Measurements from ENCODE around the gene ACTR3C.

Gene ACTR3C

GRCh38 chr7:150322833-150323681, at the start of gene ACTR3C, which contains the start of gene LRRC61:
ACTR3C (minus strand) TSS chr7:150323545; CDS start chr7:150295296, 28,249 bp downstream.
LRRC61 (plus strand) TSS chr7:150323355; CDS start chr7:150336862, 13,507 bp downstream.
- Mint-ChIP-seq H3K27me3 (no peaks in the 10 kb centered on the region), H3K4me3 (peak within 1 kb of the TSS; percentile 91 to 98), H3K4me1 (peaks cover 52% of the 10 kb centered on the region), H3K9me3 (no peaks in the 10 kb centered on the region), H3K27ac (peak within 1 kb of the TSS; percentile 99 to 100)
- peak; percentile 75 for ATAC-seq
- DNase-seq, result peak; percentile 75 to 81

GRCh38 chr7:150372271-150373048, 49.1 kb upstream of the ACTR3C start:
- no peak overlapping the region for H3K4me3 Mint-ChIP-seq

GRCh38 chr7:150371996-150372270, 48.6 kb upstream of the ACTR3C start:
- Mint-ChIP-seq H3K27me3 (no peaks in the 10 kb centered on the region), H3K9me3 (no peaks in the 10 kb centered on the region), H3K4me1 (peaks cover 76% of the 10 kb centered on the region), H3K4me3 (no peak overlapping the region), H3K27ac (no peak overlapping the region)
- ATAC-seq (no peak), DNase-seq (no peak)

More at GRCh38 chr7:150372271-150373048, 49.1 kb upstream of the ACTR3C start:
- H3K9me3 Mint-ChIP-seq, result no peaks in the 10 kb centered on the region
- H3K27me3 Mint-ChIP-seq, result no peaks in the 10 kb centered on the region
- DNase-seq, result no peak
- no peak overlapping the region for H3K27ac Mint-ChIP-seq
- H3K4me1 Mint-ChIP-seq, result peaks cover 76% of the 10 kb centered on the region
- no peak for ATAC-seq

GRCh38 chr7:150371131-150371995, 48.0 kb upstream of the ACTR3C start:
- Mint-ChIP-seq H3K27ac (peak overlapping the region in 1 of 2 donors; percentile 79), H3K4me3 (no peak overlapping the region), H3K27me3 (no peaks in the 10 kb centered on the region), H3K9me3 (no peaks in the 10 kb centered on the region), H3K4me1 (peaks cover 73% of the 10 kb centered on the region)
- no peak for ATAC-seq
- no peak for DNase-seq

- H3K4me1 Mint-ChIP-seq, result peaks cover 73% of the 10 kb centered on the region
- DNase-seq (no peak), ATAC-seq (no peak)
- no peaks in the 10 kb centered on the region for H3K27me3 Mint-ChIP-seq
- no peaks in the 10 kb centered on the region for H3K9me3 Mint-ChIP-seq
- H3K27ac Mint-ChIP-seq, result peak overlapping the region; percentile 9 to 79
- peak overlapping the region; percentile 89 to 95 for H3K4me3 Mint-ChIP-seq
Observed at GRCh38 chr7:150370612-150371071, 47.3 kb upstream of the ACTR3C start.

GRCh38 chr7:150369748-150370501, 46.6 kb upstream of the ACTR3C start:
- Mint-ChIP-seq H3K27me3 (no peaks in the 10 kb centered on the region), H3K9me3 (no peaks in the 10 kb centered on the region), H3K4me1 (peaks cover 70% of the 10 kb centered on the region), H3K27ac (peak overlapping the region; percentile 57 to 86), H3K4me3 (peak overlapping the region; percentile 89 to 95)
- DNase-seq, result no peak
- ATAC-seq, result no peak

- DNase-seq (peak in 1 of 2 donors; percentile 48), ATAC-seq (peak; percentile 57)
- H3K9me3 Mint-ChIP-seq, result no peaks in the 10 kb centered on the region
- no peaks in the 10 kb centered on the region for H3K27me3 Mint-ChIP-seq
- H3K4me1 Mint-ChIP-seq, result peaks cover 65% of the 10 kb centered on the region
- peak overlapping the region; percentile 93 to 98 for H3K27ac Mint-ChIP-seq
- H3K4me3 Mint-ChIP-seq, result peak overlapping the region; percentile 89 to 95
Observed at GRCh38 chr7:150368884-150369747, 45.8 kb upstream of the ACTR3C start.

- ATAC-seq (peak; percentile 77), DNase-seq (peak; percentile 77 to 86)
- no peaks in the 10 kb centered on the region for H3K9me3 Mint-ChIP-seq
- peak within 1 kb of the TSS; percentile 96 to 98 for H3K27ac Mint-ChIP-seq
- peak within 1 kb of the TSS; percentile 89 to 95 for H3K4me3 Mint-ChIP-seq
- peaks cover 62% of the 10 kb centered on the region for H3K4me1 Mint-ChIP-seq
- no peaks in the 10 kb centered on the region for H3K27me3 Mint-ChIP-seq
Observed at GRCh38 chr7:150368096-150368883, 44.9 kb upstream of the ACTR3C start, which contains the start of gene REPIN1. REPIN1 (plus strand) TSS chr7:150368822; CDS start chr7:150369712, 890 bp downstream.

- H3K9me3 Mint-ChIP-seq, result no peaks in the 10 kb centered on the region
- DNase-seq, result no peak
- no peaks in the 10 kb centered on the region for H3K27me3 Mint-ChIP-seq
- peak overlapping the region; percentile 87 for H3K4me3 Mint-ChIP-seq
- peak overlapping the region; percentile 96 for H3K27ac Mint-ChIP-seq
- no peak for ATAC-seq
- peaks cover 56% of the 10 kb centered on the region for H3K4me1 Mint-ChIP-seq
Observed at GRCh38 chr7:150367677-150368095, 44.3 kb upstream of the ACTR3C start.

- Mint-ChIP-seq H3K4me1 (peaks cover 50% of the 10 kb centered on the region), H3K27me3 (no peaks in the 10 kb centered on the region)
- no peak for DNase-seq
Observed at GRCh38 chr7:150365673-150366398, 42.5 kb upstream of the ACTR3C start.

GRCh38 chr7:150365194-150365593, 41.8 kb upstream of the ACTR3C start:
- Mint-ChIP-seq H3K9me3 (peaks cover 1% of the 10 kb centered on the region in 2 donors), H3K4me1 (peaks cover 46% of the 10 kb centered on the region), H3K27me3 (no peaks in the 10 kb centered on the region), H3K27ac (no peak overlapping the region), H3K4me3 (no peak overlapping the region)
- DNase-seq, result no peak
- ATAC-seq, result no peak

More at GRCh38 chr7:150365673-150366398, 42.5 kb upstream of the ACTR3C start:
- H3K4me3 Mint-ChIP-seq, result no peak overlapping the region
- no peak overlapping the region for H3K27ac Mint-ChIP-seq
- ATAC-seq, result no peak
- no peaks in the 10 kb centered on the region for H3K9me3 Mint-ChIP-seq

GRCh38 chr7:150363872-150364271, 40.5 kb upstream of the ACTR3C start:
- Mint-ChIP-seq H3K27me3 (no peaks in the 10 kb centered on the region), H3K27ac (no peak overlapping the region), H3K9me3 (peaks cover 7 to 9% of the 10 kb centered on the region in 2 donors), H3K4me1 (peaks cover 49% of the 10 kb centered on the region), H3K4me3 (no peak overlapping the region)
- ATAC-seq (no peak), DNase-seq (no peak)

Data from stimulated activated naive CD8-positive, alpha-beta T cell treated with anti-CD3 and anti-CD28 coated beads, Interleukin-15, amount 100 ng/mL, for 72 hours (primary cell).